ENCODE results near the gene MTCP1.

- no peak for TF ChIP-seq RARB (CRISPR knock-in tag; IDR thresholded peaks at IDR 0.05)
- no peak for TF ChIP-seq POU6F1 (CRISPR knock-in tag; IDR thresholded peaks at IDR 0.05; ENCODE audit: borderline replicate concordance, low read depth)
Observed at GRCh38 chrX:155046811-155047528, 24.0 kb downstream of the MTCP1 start.

Measured in SK-N-SH treated with all-trans-retinoic acid at 6 μM for 48 hours (cell line).